ENCODE measurements around the gene NTM. TPM values are rescaled to one million over a fixed set of nuclear protein-coding genes. Genes with fewer than 3 reads are reported as not detected.

The NTM gene
- total and polyA plus RNA-seq, 2 of the 8 experiments (the other 6 are each of a cell fraction or from before 2014, with no cell fraction given): 13.4 to 20.0 TPM

DNA sequence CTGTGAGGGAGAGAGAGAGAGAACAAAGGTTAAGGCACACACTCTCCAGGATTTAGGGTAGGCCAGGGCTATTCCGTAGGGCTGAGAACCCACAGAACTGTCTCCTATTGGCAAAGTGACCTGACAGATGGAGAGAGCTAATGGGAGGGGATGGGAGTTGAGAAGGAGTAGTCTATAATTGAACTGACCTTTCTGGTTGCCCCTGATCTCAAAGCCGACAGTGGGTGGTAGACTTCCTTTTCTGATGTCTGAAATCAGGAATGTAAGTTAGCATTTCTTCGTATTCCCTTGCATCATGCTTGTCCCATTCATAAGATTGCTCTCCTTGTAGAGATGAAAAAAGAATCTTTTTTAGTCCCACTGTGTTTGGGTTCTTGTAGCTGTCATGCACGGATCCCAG is 210.1 kb downstream of the NTM start:
- H3K4ac ChIP-seq (replicated peaks; ENCODE audit: insufficient read length, low read depth, low read length): no peak overlapping the region
- H3K23me2 ChIP-seq (ENCODE audit: low read depth, low read length): no peaks in the 10 kb centered on the region
- no peak overlapping the region for H3K18ac ChIP-seq (ENCODE audit: extremely low read depth, low read length)
- no peaks in the 10 kb centered on the region for H3K79me2 ChIP-seq (ENCODE audit: control insufficient read depth in 1 of 2, insufficient read depth in 2 of 2, low read length in 2 of 2)
- no peaks in the 10 kb centered on the region for H3K36me3 ChIP-seq (ENCODE audit: control insufficient read depth in 2 of 4, insufficient read depth in 4 of 4, low read length in 3 of 4)
- H3K23ac ChIP-seq (ENCODE audit: insufficient read length): no peak overlapping the region
- no peak overlapping the region for H4K8ac ChIP-seq (ENCODE audit: extremely low read depth, insufficient read depth, low read length)
- TF ChIP-seq MAFK (IDR thresholded peaks at IDR 0.05; ENCODE audit: low read depth, low read length) (no peak), FOSL1 (IDR thresholded peaks at IDR 0.05; ENCODE audit: insufficient read depth, low read depth, low read length) (no peak), SP2 (IDR thresholded peaks at IDR 0.05; ENCODE audit: low read length) (no peak), BACH1 (IDR thresholded peaks at IDR 0.05; ENCODE audit: low read length) (no peak), HDAC6 (IDR thresholded peaks at IDR 0.05; ENCODE audit: low read depth, low read length) (no peak), POU5F1 (IDR thresholded peaks at IDR 0.05; ENCODE audit: low read depth, low read length) (no peak), SRF (IDR thresholded peaks at IDR 0.05; ENCODE audit: low read depth, low read length) (no peak), PHF8 (conservative IDR thresholded peaks at IDR 0.05; ENCODE audit: low read depth, low read length) (no peak), EP300 (IDR thresholded peaks at IDR 0.05; ENCODE audit: borderline replicate concordance in 1 of 2, low read depth in 2 of 2, low read length in 2 of 2) (no peak), HDAC2 (IDR thresholded peaks at IDR 0.05; ENCODE audit: borderline replicate concordance in 1 of 2, low read depth in 2 of 2, low read length in 2 of 2) (no peak), SIRT6 (IDR thresholded peaks at IDR 0.05; ENCODE audit: low read length) (no peak)
- H2AK5ac ChIP-seq (ENCODE audit: low read depth, low read length): no peak overlapping the region
- H4K20me1 ChIP-seq (replicated peaks in 1 of 2; ENCODE audit: control insufficient read depth in 1 of 2, insufficient read depth in 2 of 2, low read length in 2 of 2): no peaks in the 10 kb centered on the region
- no peak overlapping the region for H2BK15ac ChIP-seq (ENCODE audit: low read length)
- no peak overlapping the region for H4K91ac ChIP-seq (replicated peaks; ENCODE audit: insufficient read length, low read length)
- H3K27me3 ChIP-seq (replicated peaks in 1 of 4; ENCODE audit: control insufficient read depth in 3 of 4, extremely low read depth in 1 of 4, insufficient read depth in 3 of 4, low read length in 3 of 4): no peaks in the 10 kb centered on the region
- H2BK120ac ChIP-seq (replicated peaks; ENCODE audit: low read depth, low read length): no peak overlapping the region
- no peak overlapping the region for H3K4me3 ChIP-seq (ENCODE audit: extremely low read depth in 1 of 4, insufficient read depth in 2 of 4, low read depth in 3 of 4, low read length in 4 of 4)
- no peak overlapping the region for H2BK12ac ChIP-seq (ENCODE audit: low read depth, low read length)
- peaks cover 4 to 9% (median 5%) of the 10 kb centered on the region in 4 experiments; a peak in 4 of 7 replicates for H3K4me1 ChIP-seq (replicated peaks in 1 of 4; ENCODE audit: control insufficient read depth in 3 of 4, insufficient read depth in 4 of 4, low read length in 3 of 4)
- no peaks in the 10 kb centered on the region for H3K79me1 ChIP-seq (ENCODE audit: low read depth, low read length)
- 94% methylated on average over 4 of the region's 4 CpGs; no CpG with 5 or more reads in 1 of the 2 experiments for WGBS, 2 experiments (ENCODE audit: extremely low coverage in 1 of 2, insufficient coverage in 1 of 2, insufficient read length in 1 of 2, insufficient replicate concordance in 2 of 2, low coverage in 1 of 2, low lambda C conversion rate in 2 of 2, missing lambda C conversion rate in 1 of 2)
- H3K4me2 ChIP-seq (ENCODE audit: insufficient read depth in 1 of 2, low read depth in 2 of 2, low read length in 2 of 2): no peak overlapping the region
- no peak overlapping the region for H4K5ac ChIP-seq (ENCODE audit: insufficient read length, low read depth, low read length)
- no peak overlapping the region for H2BK20ac ChIP-seq (ENCODE audit: low read length)
- no peak overlapping the region for H3K14ac ChIP-seq (ENCODE audit: insufficient read length)
- POLR2A ChIA-PET (ENCODE audit: partially characterized antibody): interaction anchor here (1.0 to 1.7 kb wide), 4 partner anchors 9 to 50 kb away, joined by 3 read pairs; no protein-coding TSS in a partner anchor
- DNase-seq (ENCODE audit: low read depth in 1 of 2, low spot score in 2 of 2): no peak
- H2BK5ac ChIP-seq (ENCODE audit: low read depth, low read length): no peak overlapping the region
- no peak for FAIRE-seq
- no peaks in the 10 kb centered on the region for H3K9me3 ChIP-seq (ENCODE audit: insufficient read depth in 2 of 2, low read depth in 1 of 2, low read length in 1 of 2)
- H3K9ac ChIP-seq (replicated peaks in 1 of 4; ENCODE audit: extremely low read depth in 1 of 4, low read depth in 3 of 4, low read length in 3 of 4): no peak overlapping the region
- CTCF ChIA-PET (ENCODE audit: partially characterized antibody): interaction anchor here (0.6 to 38.6 kb wide), 45 partner anchors 13 to 732 kb away, joined by 3 to 1023 read pairs (median 4); no protein-coding TSS in a partner anchor
- no peak overlapping the region for H3K27ac ChIP-seq (ENCODE audit: low read depth, low read length)
- H3K56ac ChIP-seq (replicated peaks; ENCODE audit: insufficient read length, low read depth, low read length): no peak overlapping the region
- no peak overlapping the region for H2AFZ ChIP-seq (ENCODE audit: low read length)
